ENCODE data around the gene NDFIP1. TPM values are rescaled to one million over a fixed set of nuclear protein-coding genes. Genes with fewer than 3 reads are reported as not detected.

NDFIP1 gene
- total RNA-seq, 2 experiments from 2014 or later: 185 to 192 TPM

DNA sequence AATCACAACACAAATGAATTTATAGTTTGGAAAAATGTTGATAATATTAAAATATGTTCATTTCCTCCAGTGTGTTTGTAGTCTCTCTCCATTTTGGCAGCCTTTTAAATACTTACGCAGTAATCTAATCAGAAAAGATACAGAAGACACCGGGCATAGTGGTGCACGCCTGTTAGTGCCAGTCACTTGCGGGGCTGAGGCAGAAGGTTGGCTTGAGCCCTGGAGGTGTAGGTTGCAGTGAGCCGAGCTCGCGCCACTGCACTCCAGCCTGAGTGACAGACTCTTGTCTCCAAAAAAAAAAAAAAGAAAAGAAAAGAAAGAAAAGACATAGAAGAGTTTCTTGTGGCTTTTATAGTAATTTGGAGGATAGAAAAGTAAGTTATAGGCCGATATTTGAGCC, 41.9 kb downstream of the NDFIP1 start:
- no peaks in the 10 kb centered on the region for H3K4me1 ChIP-seq (ENCODE audit: insufficient read depth, low read length)
- no peak for DNase-seq
- Mint-ChIP-seq H3K4me1 (ENCODE audit: low read depth) (peaks cover 7% of the 10 kb centered on the region), H3K27ac (peak overlapping the region; percentile 44), H3K9me3 (no peaks in the 10 kb centered on the region), H3K27me3 (no peaks in the 10 kb centered on the region), H3K4me3 (no peak overlapping the region), H3K36me3 (ENCODE audit: low read depth) (peaks cover 58% of the 10 kb centered on the region)
- TF ChIP-seq, protein P1, sequence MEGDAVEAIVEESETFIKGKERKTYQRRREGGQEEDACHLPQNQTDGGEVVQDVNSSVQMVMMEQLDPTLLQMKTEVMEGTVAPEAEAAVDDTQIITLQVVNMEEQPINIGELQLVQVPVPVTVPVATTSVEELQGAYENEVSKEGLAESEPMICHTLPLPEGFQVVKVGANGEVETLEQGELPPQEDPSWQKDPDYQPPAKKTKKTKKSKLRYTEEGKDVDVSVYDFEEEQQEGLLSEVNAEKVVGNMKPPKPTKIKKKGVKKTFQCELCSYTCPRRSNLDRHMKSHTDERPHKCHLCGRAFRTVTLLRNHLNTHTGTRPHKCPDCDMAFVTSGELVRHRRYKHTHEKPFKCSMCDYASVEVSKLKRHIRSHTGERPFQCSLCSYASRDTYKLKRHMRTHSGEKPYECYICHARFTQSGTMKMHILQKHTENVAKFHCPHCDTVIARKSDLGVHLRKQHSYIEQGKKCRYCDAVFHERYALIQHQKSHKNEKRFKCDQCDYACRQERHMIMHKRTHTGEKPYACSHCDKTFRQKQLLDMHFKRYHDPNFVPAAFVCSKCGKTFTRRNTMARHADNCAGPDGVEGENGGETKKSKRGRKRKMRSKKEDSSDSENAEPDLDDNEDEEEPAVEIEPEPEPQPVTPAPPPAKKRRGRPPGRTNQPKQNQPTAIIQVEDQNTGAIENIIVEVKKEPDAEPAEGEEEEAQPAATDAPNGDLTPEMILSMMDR (IDR thresholded peaks at IDR 0.05): no peak
- H3K27ac ChIP-seq (ENCODE audit: low read depth in 1 of 2, low read length in 2 of 2): no peak overlapping the region
- H3K27me3 ChIP-seq (ENCODE audit: control insufficient read depth in 1 of 2, insufficient read depth in 2 of 2, low read length in 2 of 2): no peaks in the 10 kb centered on the region
- no peak for ATAC-seq (ENCODE audit: poor library complexity)
- H3K4me3 ChIP-seq (ENCODE audit: low read length): no peak overlapping the region
- H3K36me3 ChIP-seq (ENCODE audit: insufficient read depth, low read length): peaks cover 69% of the 10 kb centered on the region
- H3K9me3 ChIP-seq (ENCODE audit: control insufficient read depth in 1 of 2, insufficient read depth in 1 of 2, low read length in 2 of 2): no peaks in the 10 kb centered on the region
- ChIA-PET POLR2A (no interaction called here), CTCF (no interaction called here)
- intact Hi-C loops (cut with DNase I, micrococcal nuclease): loop anchor here (2.0 to 10.0 kb wide), 6 partner anchors 172 to 714 kb away; partner anchors contain the start of gene SPRY4 (in 1 of the 2)

DNA sequence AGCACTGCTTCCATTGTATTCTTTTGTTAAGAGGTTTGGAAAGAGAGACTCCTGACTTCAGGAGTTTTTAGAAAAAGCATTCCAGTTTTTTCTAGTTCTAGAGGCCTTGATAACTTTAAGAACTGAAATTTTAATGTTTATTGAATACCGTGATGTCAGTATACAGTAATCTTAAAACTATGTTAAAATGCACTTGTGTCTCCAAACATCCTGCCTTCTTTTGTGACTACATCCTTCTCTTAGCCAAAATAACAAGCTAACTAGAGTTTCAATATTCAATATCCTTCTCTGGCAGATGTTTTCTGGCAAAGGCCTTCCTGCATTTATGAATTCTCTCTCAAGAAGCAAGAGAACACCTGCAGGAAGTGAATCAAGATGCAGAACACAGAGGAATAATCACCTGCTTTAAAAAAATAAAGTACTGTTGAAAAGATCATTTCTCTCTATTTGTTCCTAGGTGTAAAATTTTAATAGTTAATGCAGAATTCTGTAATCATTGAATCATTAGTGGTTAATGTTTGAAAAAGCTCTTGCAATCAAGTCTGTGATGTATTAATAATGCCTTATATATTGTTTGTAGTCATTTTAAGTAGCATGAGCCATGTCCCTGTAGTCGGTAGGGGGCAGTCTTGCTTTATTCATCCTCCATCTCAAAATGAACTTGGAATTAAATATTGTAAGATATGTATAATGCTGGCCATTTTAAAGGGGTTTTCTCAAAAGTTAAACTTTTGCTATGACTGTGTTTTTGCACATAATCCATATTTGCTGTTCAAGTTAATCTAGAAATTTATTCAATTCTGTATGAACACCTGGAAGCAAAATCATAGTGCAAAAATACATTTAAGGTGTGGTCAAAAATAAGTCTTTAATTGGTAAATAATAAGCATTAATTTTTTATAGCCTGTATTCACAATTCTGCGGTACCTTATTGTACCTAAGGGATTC, 43.1 kb downstream of the NDFIP1 start:
- CTCF ChIA-PET: interaction anchor here (0.6 to 1.6 kb wide), 11 partner anchors 9 to 562 kb away, joined by 3 to 7 read pairs (median 3); partner anchors contain the start of genes NDFIP1 and RNF14
- peaks cover 68% of the 10 kb centered on the region for H3K36me3 Mint-ChIP-seq (ENCODE audit: low read depth)

DNA sequence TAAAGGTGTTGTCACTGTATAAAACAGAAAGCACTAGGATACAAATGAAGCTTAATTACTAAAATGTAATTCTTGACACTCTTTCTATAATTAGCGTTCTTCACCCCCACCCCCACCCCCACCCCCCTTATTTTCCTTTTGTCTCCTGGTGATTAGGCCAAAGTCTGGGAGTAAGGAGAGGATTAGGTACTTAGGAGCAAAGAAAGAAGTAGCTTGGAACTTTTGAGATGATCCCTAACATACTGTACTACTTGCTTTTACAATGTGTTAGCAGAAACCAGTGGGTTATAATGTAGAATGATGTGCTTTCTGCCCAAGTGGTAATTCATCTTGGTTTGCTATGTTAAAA, 43.8 kb downstream of the NDFIP1 start:
- ChIA-PET POLR2A (no interaction called here), CTCF (interaction anchor here (0.8 to 1.6 kb wide), 7 partner anchors 8 to 561 kb away, joined by 3 to 7 read pairs (median 3); partner anchors contain the start of gene RNF14)
- Histone ChIP-seq H3K27me3 (ENCODE audit: control insufficient read depth in 1 of 2, insufficient read depth in 2 of 2, low read length in 2 of 2) (no peaks in the 10 kb centered on the region), H3K4me1 (ENCODE audit: insufficient read depth, low read length) (no peaks in the 10 kb centered on the region), H3K36me3 (ENCODE audit: insufficient read depth, low read length) (peaks cover 55% of the 10 kb centered on the region), H3K9me3 (ENCODE audit: control insufficient read depth in 1 of 2, insufficient read depth in 1 of 2, low read length in 2 of 2) (no peaks in the 10 kb centered on the region), H3K4me3 (ENCODE audit: low read length) (no peak overlapping the region), H3K27ac (ENCODE audit: low read depth in 1 of 2, low read length in 2 of 2) (no peak overlapping the region)
- TF ChIP-seq, protein P1 (IDR thresholded peaks at IDR 0.05): no peak
- Mint-ChIP-seq H3K27ac (peak overlapping the region; percentile 20), H3K36me3 (ENCODE audit: low read depth) (peaks cover 75% of the 10 kb centered on the region), H3K4me1 (ENCODE audit: low read depth) (peaks cover 16% of the 10 kb centered on the region), H3K9me3 (no peaks in the 10 kb centered on the region), H3K4me3 (no peak overlapping the region), H3K27me3 (no peaks in the 10 kb centered on the region)
- intact Hi-C loops (cut with DNase I, micrococcal nuclease): loop anchor here (1.0 to 10.0 kb wide), 9 partner anchors 170 to 712 kb away; partner anchors contain the start of gene SPRY4 (in 1 of the 2)
- ATAC-seq (ENCODE audit: poor library complexity): no peak
- DNase-seq: no peak

More for the DNA sequence above, 43.1 kb downstream of the NDFIP1 start:
- H3K9me3 Mint-ChIP-seq: no peaks in the 10 kb centered on the region
- no peaks in the 10 kb centered on the region for H3K27me3 ChIP-seq (ENCODE audit: control insufficient read depth in 1 of 2, insufficient read depth in 2 of 2, low read length in 2 of 2)
- H3K9me3 ChIP-seq (ENCODE audit: control insufficient read depth in 1 of 2, insufficient read depth in 1 of 2, low read length in 2 of 2): no peaks in the 10 kb centered on the region
- peaks cover 11% of the 10 kb centered on the region for H3K4me1 Mint-ChIP-seq (ENCODE audit: low read depth)
- no peaks in the 10 kb centered on the region for H3K27me3 Mint-ChIP-seq
- intact Hi-C loops (cut with DNase I, micrococcal nuclease): loop anchor here (1.0 to 10.0 kb wide), 10 partner anchors 171 to 713 kb away; partner anchors contain the start of gene SPRY4 (in 1 of the 2)
- DNase-seq (peak; percentile 14 to 84 (median 46)), ATAC-seq (ENCODE audit: poor library complexity) (peak; percentile 67)
- no peak overlapping the region for H3K4me3 ChIP-seq (ENCODE audit: low read length)
- POLR2A ChIA-PET: no interaction called here
- H3K27ac Mint-ChIP-seq: peak overlapping the region; percentile 69
- H3K4me3 Mint-ChIP-seq: no peak overlapping the region
- no peaks in the 10 kb centered on the region for H3K4me1 ChIP-seq (ENCODE audit: insufficient read depth, low read length)
- peaks cover 61% of the 10 kb centered on the region for H3K36me3 ChIP-seq (ENCODE audit: insufficient read depth, low read length)
- no peak overlapping the region for H3K27ac ChIP-seq (ENCODE audit: low read depth in 1 of 2, low read length in 2 of 2)
- TF ChIP-seq, protein P1 (IDR thresholded peaks at IDR 0.05): peak; percentile 94
